Mesothelial cell of epicardium (in vitro differentiated cells): Measurements from ENCODE around the gene R3HDM2. TPM values are rescaled to one million over a fixed set of nuclear protein-coding genes. Genes with fewer than 3 reads are reported as not detected.
"Not testable (repeated sequence)": the region's sequence is repeated elsewhere in the genome, so short reads cannot be mapped to it uniquely, and the experiment has no call there.

Experiments used
- DNase-seq, 2 experiments: peaks; one replicate each; pipeline ENCODE4 v3.0.0; 2021; ENCODE audit warnings: low spot score in 2 of 2; ENCODE audit not compliant: unreplicated experiment in 2 of 2
- H3K27ac Mint-ChIP-seq: 2 replicates; pipeline ENCODE4 v1.8.0; 2021; ENCODE audit warnings: mixed read lengths
- H3K27me3 Mint-ChIP-seq: 2 replicates; pipeline ENCODE4 v1.8.0; 2021; ENCODE audit warnings: low read depth, mixed read lengths
- H3K36me3 Mint-ChIP-seq: 2 replicates; pipeline ENCODE4 v1.8.0; 2021; ENCODE audit warnings: mixed read lengths
- H3K4me1 Mint-ChIP-seq: 2 replicates; pipeline ENCODE4 v1.8.0; 2021; ENCODE audit warnings: mixed read lengths
- H3K4me3 Mint-ChIP-seq: 2 replicates; pipeline ENCODE4 v1.8.0; 2021; ENCODE audit warnings: mild to moderate bottlenecking, moderate library complexity, mixed read lengths
- H3K9me3 Mint-ChIP-seq: 2 replicates; pipeline ENCODE4 v1.8.0; 2021; ENCODE audit warnings: mixed read lengths
- total RNA-seq: library from RNA; stranded (reverse); gene quantifications from 3 replicates; pipeline ENCODE4 v1.2.1, GENCODE V29; 2021
- TF ChIP-seq, protein P1 (sequence below): fragments of 200-600 bp; sonication (generic); IDR thresholded peaks from one replicate; pipeline ENCODE4 v1.5.0; 2021; ENCODE audit warnings: antibody characterized with exemption; ENCODE audit not compliant: unreplicated experiment

The R3HDM2 gene
- total RNA-seq, 1 donor from 2014 or later = 111 TPM

DNA sequence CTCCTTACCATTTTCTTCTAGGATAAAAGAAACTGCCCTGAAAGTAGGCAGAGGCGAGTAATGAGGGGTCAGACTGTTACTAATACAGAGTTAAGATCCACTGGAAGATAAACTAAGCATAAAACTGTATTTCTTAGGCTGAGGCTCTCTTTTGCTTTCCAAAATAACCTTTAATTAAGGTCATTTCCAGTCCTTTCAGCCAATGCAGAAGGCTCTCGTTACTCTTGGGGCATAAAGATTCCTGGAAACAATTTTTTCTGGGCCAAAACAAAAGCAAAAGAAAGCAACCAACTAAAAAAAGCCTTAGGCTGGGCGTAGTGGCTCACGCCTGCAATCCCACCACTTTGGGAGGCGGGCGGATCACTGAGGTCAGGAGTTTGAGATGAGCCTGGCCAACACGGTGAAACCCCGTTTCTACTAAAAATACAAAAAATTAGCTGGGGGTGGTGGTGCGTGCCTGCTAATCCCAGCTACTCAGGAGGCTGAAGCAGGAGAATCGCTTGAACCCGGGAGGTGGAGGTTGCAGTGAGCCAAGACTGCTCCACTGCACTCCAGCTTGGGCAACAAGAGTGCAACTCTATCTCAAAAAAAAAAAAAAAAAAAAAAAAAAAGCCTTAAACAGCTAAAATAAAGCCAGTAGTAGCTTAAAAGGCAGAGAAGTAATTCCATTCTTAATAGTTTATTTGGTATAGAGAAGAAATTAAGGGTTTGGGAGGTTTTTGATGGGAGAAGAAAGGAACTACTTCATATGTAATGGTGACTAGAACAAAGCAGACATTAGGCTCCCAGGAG is 111.0 kb downstream of the R3HDM2 start:
- H3K4me3 Mint-ChIP-seq = no peak overlapping the region
- H3K27ac Mint-ChIP-seq = peak overlapping the region; percentile 95
- TF ChIP-seq, protein P1, sequence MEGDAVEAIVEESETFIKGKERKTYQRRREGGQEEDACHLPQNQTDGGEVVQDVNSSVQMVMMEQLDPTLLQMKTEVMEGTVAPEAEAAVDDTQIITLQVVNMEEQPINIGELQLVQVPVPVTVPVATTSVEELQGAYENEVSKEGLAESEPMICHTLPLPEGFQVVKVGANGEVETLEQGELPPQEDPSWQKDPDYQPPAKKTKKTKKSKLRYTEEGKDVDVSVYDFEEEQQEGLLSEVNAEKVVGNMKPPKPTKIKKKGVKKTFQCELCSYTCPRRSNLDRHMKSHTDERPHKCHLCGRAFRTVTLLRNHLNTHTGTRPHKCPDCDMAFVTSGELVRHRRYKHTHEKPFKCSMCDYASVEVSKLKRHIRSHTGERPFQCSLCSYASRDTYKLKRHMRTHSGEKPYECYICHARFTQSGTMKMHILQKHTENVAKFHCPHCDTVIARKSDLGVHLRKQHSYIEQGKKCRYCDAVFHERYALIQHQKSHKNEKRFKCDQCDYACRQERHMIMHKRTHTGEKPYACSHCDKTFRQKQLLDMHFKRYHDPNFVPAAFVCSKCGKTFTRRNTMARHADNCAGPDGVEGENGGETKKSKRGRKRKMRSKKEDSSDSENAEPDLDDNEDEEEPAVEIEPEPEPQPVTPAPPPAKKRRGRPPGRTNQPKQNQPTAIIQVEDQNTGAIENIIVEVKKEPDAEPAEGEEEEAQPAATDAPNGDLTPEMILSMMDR = no peak
- no peaks in the 10 kb centered on the region for H3K9me3 Mint-ChIP-seq
- H3K27me3 Mint-ChIP-seq = no peaks in the 10 kb centered on the region
- DNase-seq = no peak
- peaks cover 16% of the 10 kb centered on the region for H3K4me1 Mint-ChIP-seq
- H3K36me3 Mint-ChIP-seq = peaks cover 2% of the 10 kb centered on the region

DNA sequence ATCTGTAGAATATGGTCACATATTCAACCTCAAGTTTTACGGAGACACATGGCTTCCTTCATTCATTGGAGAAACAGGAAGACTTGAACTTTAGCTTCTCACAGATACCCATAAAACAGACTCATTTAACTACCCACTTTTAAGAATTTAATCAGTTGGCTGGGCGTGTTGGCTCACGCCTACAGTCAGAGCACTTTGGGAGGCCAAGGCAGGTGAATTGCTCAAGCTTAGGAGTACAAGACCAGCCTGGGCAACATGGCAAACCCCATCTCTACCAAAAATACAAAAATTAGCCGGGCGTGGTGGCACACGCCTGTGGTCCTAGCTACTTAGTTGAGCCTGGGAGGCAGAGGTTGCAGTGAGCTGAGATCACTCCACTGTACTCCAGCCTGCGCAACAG is 115.2 kb downstream of the R3HDM2 start:
- no peak for DNase-seq
- no peaks in the 10 kb centered on the region for H3K9me3 Mint-ChIP-seq
- H3K27me3 Mint-ChIP-seq = no peaks in the 10 kb centered on the region
- H3K4me1 Mint-ChIP-seq = peaks cover 14% of the 10 kb centered on the region
- H3K36me3 Mint-ChIP-seq = peaks cover 5% of the 10 kb centered on the region
- TF ChIP-seq, protein P1 = no peak
- H3K4me3 Mint-ChIP-seq = no peak overlapping the region
- H3K27ac Mint-ChIP-seq = no peak overlapping the region

DNA sequence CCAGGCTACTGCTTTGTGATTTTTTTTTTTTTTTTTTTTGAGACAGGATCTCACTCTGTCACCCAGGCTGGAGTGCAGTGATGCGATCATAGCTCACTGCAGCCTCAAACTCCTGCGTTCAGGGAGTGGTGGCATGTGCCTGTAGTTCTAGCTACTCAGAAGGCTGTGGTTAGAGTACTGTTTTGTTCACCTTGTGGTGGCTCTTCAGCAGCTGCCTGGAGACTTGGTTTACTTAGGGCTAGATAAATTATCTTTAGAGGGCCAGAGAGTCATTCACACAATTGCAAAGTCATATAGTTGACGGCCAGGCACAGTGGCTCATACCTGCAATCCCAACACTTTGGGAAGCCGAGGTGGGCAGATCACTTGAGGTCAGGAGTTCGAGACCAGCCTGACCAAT is 118.6 kb downstream of the R3HDM2 start:
- H3K27ac Mint-ChIP-seq, H3K9me3 Mint-ChIP-seq, H3K4me1 Mint-ChIP-seq, H3K27me3 Mint-ChIP-seq, H3K4me3 Mint-ChIP-seq, DNase-seq: not testable (repeated sequence)
- peaks cover 14% of the 10 kb centered on the region for H3K36me3 Mint-ChIP-seq

DNA sequence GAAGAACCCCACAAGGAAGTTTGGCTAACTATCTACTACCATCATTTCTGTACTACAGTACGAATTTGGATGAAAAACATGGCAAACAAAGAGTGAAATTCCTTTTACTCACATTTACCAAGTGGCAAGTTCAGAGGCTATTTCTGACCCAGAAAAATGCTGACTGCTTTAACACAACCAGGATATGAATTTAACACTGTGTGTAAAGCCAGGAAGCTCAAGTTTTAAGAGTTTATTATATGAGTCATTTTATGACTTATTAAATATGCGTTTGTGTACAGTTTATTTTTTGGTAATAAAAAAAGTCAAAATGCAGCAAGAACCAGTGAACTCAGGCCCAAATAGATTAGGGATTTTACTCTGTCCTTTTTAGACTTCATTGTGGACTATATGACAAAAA is 121.4 kb downstream of the R3HDM2 start:
- Mint-ChIP-seq H3K4me3 (no peak overlapping the region), H3K27ac (no peak overlapping the region), H3K4me1 (no peaks in the 10 kb centered on the region), H3K27me3 (no peaks in the 10 kb centered on the region), H3K9me3 (peaks cover 5% of the 10 kb centered on the region), H3K36me3 (peaks cover 23% of the 10 kb centered on the region)
- TF ChIP-seq, protein P1 = no peak
- no peak for DNase-seq

DNA sequence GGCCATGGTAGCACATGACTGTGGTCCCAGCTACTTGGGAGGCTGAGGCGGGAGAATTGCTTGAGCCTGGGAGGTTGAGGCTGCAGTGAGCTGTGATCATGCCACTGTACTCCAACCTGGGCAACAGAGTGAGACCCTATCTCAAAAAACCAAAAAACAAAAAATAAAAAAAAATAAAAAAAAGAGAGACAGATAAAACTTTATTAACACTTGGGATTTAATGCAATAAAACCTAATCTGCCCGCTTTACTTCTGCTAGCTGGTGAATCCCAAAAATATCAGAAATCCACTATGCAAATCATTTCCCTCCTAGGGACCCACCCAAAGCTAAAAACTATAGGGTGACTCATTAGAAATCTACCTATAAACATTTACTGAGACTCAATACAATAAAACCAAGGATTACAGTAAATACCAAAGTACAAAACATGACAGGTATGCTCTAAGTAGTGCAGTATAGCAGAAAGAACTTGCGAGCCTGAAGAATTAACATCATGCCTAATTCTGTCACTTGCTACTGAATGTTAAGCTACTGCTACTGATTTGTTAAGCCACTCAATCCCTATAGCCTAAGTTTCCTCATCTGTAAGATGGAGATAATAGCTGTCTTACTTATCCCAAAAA is 129.8 kb downstream of the R3HDM2 start:
- Mint-ChIP-seq H3K27me3 (no peaks in the 10 kb centered on the region), H3K9me3 (peaks cover 5% of the 10 kb centered on the region), H3K36me3 (peaks cover 51% of the 10 kb centered on the region), H3K4me1 (peaks cover 5% of the 10 kb centered on the region), H3K27ac (no peak overlapping the region), H3K4me3 (no peak overlapping the region)
- DNase-seq = no peak
- TF ChIP-seq, protein P1 = no peak

DNA sequence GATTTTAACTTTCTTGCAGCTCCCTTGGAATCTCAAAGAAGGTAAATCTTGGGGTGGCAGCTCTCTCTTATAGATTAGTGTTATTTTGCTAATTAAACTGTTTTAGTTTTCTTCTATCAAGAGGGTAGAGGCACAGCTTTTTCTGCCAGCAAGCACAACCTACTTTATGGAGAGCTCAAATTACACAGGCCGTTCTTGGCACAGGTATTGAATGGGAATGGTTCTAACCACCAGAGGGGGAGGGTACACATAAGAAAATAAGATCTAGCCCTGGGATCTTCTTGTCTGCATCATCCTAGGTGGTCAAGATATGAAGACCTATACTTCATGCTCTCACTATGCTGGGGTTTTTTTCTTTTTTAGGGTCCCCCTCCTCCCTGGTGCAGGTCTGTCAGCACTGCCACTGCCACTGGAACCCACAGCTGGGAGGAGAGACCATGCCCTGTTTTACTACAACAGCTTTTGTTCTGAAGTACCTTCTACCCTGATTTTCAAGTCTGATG is 131.3 kb downstream of the R3HDM2 start:
- no peak for DNase-seq
- no peaks in the 10 kb centered on the region for H3K9me3 Mint-ChIP-seq
- H3K4me1 Mint-ChIP-seq = peaks cover 5% of the 10 kb centered on the region
- no peaks in the 10 kb centered on the region for H3K27me3 Mint-ChIP-seq
- peaks cover 48% of the 10 kb centered on the region for H3K36me3 Mint-ChIP-seq
- H3K4me3 Mint-ChIP-seq = no peak overlapping the region
- H3K27ac Mint-ChIP-seq = no peak overlapping the region
- TF ChIP-seq, protein P1 = no peak
